ENCODE measurements around the gene KCNJ2.
A peak's percentile ranks its signal among the peaks of the same experiment; 100 is the strongest.

Gene KCNJ2

DNA sequence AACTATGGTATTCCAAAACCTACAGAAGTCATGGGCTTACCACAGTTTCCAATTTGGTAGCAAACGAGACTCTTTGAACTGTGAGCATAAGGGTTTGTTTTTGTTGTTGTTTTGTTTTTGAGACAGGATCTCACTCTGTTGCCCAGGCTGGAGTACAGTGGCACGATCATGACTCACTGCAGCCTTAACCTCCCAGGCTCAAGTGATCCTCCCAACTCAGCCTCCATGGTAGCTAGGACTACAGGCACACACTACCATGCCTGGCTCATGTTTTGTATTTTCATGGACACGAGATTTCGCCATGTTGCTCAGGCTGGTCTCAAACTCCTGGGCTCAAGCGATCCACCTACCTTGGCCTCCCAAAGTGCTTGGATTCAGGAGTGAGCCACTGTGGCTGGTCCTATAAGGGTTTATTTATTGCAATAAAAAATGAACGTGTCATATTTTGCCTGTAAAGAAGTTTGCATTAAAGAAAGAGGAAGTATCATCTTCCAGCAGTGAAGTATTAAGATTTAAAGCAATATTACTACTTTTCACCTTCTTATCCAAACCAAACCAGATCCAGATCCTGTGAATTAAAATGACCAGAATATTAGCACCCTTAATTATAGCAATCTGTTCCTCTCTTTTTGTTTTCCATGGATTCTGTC, 37.2 kb downstream of the KCNJ2 start:
- DNase-seq, result peak; percentile 0

DNA sequence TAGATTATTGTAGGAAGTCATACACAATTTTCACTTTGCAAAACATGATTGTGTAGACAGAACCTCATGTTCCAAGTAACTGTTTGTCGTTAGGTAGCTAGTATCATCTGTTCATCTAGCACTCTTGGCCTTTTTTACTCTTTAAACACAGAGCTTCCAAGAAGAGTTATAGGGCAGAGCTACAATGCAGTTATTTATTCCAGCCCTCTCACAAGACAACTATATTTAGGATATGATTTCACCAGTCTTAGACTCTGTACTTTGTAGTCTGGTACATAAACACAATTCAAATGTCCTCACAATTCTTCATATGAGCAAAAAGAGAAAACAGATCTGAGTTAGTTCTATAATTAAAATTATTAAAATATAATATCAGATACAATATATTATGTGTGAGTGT, 37.9 kb downstream of the KCNJ2 start:
- no peak for DNase-seq

DNA sequence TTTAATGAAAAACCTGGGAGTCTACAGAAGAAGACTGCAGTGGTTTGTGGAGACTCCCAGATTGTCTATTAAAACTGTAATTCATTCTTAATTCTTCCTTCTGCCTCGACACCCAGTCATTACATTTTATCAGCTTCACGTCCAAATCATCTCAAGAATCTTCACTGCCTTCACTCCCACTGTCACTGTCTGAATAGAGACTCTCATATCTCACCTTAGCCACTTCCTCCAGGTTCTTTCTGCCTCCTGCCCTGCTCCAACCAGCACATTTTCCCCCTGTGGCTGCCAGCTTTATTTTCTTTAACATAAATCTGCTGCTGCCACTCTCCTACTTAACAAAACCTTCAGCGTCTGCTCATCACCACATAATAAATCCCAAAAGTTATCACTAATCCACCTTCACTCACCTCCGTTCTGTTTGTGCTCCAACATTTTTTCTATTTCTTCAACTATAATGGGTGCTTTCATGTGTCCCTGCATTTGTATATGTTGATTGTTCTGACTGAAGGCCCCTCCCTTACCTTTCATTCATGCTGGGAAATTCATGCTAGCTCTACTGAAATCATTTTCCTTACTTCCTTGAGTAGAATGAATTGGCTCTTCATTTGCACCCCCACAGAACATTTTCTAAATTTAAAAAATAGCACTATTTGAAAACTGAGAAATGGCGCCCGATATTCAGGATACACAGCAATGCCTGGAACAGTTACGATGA, 38.9 kb downstream of the KCNJ2 start:
- no peak for DNase-seq

DNA sequence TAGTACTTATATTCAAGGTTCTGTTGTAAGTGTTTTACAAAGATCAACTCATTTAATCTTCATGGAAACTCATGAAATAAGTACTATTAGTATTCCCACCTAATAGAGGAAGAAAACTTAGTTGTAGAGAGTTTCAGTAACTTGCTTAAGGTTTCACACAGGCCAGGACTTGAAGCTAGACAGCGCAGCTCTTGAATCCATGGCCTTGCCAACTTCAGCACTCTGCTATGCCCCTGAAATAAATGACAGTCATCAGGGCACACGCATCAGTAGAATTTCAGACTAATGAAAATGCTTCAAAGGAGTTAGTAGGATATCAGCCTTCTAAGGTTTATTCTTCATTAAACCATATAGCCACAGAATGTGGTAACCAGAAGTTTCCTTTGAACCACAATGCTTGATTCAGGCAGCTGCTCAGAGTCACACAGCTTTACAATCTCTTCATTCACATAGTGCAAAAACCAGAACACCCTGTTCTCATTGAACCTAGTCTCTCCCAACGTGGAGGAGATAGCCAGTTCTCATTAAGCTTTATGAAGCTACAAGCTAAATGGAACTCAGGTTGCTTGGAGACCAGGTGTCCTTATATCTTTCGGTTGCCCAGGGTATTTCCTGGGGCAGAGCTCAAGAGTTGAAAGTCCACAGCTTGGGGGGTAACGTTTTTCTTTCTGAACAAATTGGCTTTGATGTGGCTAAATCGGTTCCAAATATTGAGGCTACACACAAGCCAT, 39.7 kb downstream of the KCNJ2 start:
- no peak for DNase-seq

DNA sequence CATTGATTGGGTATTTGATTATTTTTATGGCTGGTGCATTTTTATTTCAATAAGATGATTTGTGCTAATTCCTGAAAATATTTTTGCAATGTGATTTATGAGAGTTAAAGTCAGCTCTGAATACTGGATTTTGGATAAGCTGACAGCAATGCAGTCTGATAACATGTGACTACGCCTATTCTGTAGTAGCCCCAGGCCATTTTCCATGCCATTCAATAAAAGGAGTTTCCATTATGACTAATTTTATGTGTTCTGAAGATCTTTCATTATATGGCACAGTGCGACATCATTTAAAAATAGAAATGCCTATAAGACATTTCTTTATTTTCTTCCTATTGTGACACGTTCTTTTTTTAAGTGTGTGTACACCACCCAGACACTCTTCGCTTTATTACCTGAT, 46.3 kb downstream of the KCNJ2 start:
- no peak for DNase-seq

DNA sequence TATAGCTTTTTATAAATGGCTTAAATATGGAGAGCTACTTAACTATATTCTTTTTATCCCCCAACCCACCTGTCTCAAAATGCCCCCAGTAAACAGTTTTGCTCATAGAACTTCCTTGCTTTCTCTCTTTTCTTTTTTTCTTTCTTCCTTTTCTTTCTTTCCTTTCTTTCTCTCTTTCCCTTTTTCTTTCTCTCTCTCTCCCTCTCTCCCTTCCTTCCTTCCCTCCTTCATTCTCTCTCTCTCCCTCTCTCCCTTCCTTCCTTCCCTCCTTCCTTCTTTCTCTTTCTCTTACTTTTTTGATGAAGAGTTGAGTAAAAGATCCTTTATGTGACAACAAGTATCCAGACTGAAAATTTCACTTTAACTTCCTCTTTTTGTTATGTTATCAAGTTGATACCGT, 48.2 kb downstream of the KCNJ2 start:
- no peak for DNase-seq

DNA sequence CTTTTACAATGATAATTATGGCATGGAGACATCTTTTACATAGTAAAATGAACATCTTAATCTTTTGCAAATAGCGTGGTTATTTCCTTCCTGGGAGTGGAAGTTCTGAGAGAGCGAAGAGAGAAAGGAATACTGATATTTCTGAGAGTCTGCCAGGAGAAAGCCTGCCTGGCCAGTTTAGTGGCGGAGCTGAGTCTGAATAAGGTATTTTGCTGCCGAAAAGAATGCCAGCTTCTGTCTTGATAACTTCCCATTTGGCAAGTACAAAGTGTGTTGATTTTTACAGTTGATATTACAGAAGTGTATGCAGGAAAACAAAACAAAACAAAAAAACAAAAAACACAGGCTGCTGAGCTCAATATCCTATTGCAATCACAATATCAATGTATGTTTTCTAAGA, 55.9 kb downstream of the KCNJ2 start:
- no peak for DNase-seq
